Fibroblast of lung (primary cell): ENCODE data around the gene C1orf52.

Source experiments
- CTCF ChIP-seq, 2 donors: IDR thresholded peaks in 1 of 2; conservative IDR thresholded peaks in 1 of 2; 1 replicate in 1 of 2; 2 replicates in 1 of 2; pipeline ENCODE4 v1.5.1; 2011 to 2012; ENCODE audit warnings: low read length in 2 of 2, control low read depth in 1 of 2, inconsistent platforms in 1 of 2, low read depth in 1 of 2, mild to moderate bottlenecking in 1 of 2
- EZH2 ChIP-seq: IDR thresholded peaks from 2 replicates; pipeline ENCODE4 v1.5.1; 2012; ENCODE audit warnings: low read length, control low read depth, mild to moderate bottlenecking; ENCODE audit errors: missing control alignments

- no peak for TF ChIP-seq CTCF (conservative IDR thresholded peaks at IDR 0.05 in 1 of 2, IDR thresholded peaks at IDR 0.05 in 1 of 2; ENCODE audit: low read depth in 1 of 2, low read length in 2 of 2)
- TF ChIP-seq EZH2, result no peak
Observed at GRCh38 chr1:85202864-85203255, 56.6 kb downstream of the C1orf52 start.
